ENCODE measurements around the gene IL1RAP.
"Not testable (repeated sequence)": the region's sequence is repeated elsewhere in the genome, so short reads cannot be mapped to it uniquely, and the experiment has no call there.

IL1RAP gene

GRCh38 chr3:190676481-190676880 is 162.6 kb downstream of the IL1RAP start:
- no peaks in the 10 kb centered on the region for H3K9me3 ChIP-seq (ENCODE audit: control insufficient read depth in 2 of 2, low read length in 2 of 2)
- H3K27ac ChIP-seq (ENCODE audit: low read depth in 2 of 2, low read length in 2 of 2): no peak overlapping the region
- no peak overlapping the region for H3K4me3 ChIP-seq (ENCODE audit: low read length in 2 of 2)
- no peaks in the 10 kb centered on the region for H3K27me3 ChIP-seq (ENCODE audit: control insufficient read depth in 2 of 2, insufficient read depth in 2 of 2, low read length in 2 of 2)
- H3K9ac ChIP-seq (ENCODE audit: low read depth in 1 of 2, low read length in 2 of 2): no peak overlapping the region
- no peaks in the 10 kb centered on the region for H3K4me1 ChIP-seq (ENCODE audit: control insufficient read depth in 2 of 2, insufficient read depth in 2 of 2, low read length in 2 of 2)
- H3K36me3 ChIP-seq (ENCODE audit: control insufficient read depth in 2 of 2, insufficient read depth in 2 of 2, low read length in 2 of 2): no peaks in the 10 kb centered on the region

GRCh38 chr3:190677001-190677400 is 163.1 kb downstream of the IL1RAP start:
- Histone ChIP-seq H3K4me3 (ENCODE audit: low read length in 2 of 2) (no peak overlapping the region), H3K36me3 (ENCODE audit: control insufficient read depth in 2 of 2, insufficient read depth in 2 of 2, low read length in 2 of 2) (no peaks in the 10 kb centered on the region), H3K4me1 (ENCODE audit: control insufficient read depth in 2 of 2, insufficient read depth in 2 of 2, low read length in 2 of 2) (no peaks in the 10 kb centered on the region), H3K27me3 (ENCODE audit: control insufficient read depth in 2 of 2, insufficient read depth in 2 of 2, low read length in 2 of 2) (no peaks in the 10 kb centered on the region), H3K9me3 (ENCODE audit: control insufficient read depth in 2 of 2, low read length in 2 of 2) (no peaks in the 10 kb centered on the region), H3K9ac (ENCODE audit: low read depth in 1 of 2, low read length in 2 of 2) (no peak overlapping the region), H3K27ac (ENCODE audit: low read depth in 2 of 2, low read length in 2 of 2) (no peak overlapping the region)

- H3K27ac ChIP-seq (ENCODE audit: low read depth in 2 of 2, low read length in 2 of 2); H3K36me3 ChIP-seq (ENCODE audit: control insufficient read depth in 2 of 2, insufficient read depth in 2 of 2, low read length in 2 of 2); H3K4me1 ChIP-seq (ENCODE audit: control insufficient read depth in 2 of 2, insufficient read depth in 2 of 2, low read length in 2 of 2); H3K27me3 ChIP-seq (ENCODE audit: control insufficient read depth in 2 of 2, insufficient read depth in 2 of 2, low read length in 2 of 2); H3K4me3 ChIP-seq (ENCODE audit: low read length in 2 of 2); H3K9me3 ChIP-seq (ENCODE audit: control insufficient read depth in 2 of 2, low read length in 2 of 2); H3K9ac ChIP-seq (ENCODE audit: low read depth in 1 of 2, low read length in 2 of 2): not testable (repeated sequence)
These were observed 164.0 kb downstream of the IL1RAP start for GRCh38 chr3:190677868-190678267.

- no peaks in the 10 kb centered on the region for H3K9me3 ChIP-seq (ENCODE audit: control insufficient read depth in 2 of 2, low read length in 2 of 2)
These were observed 166.8 kb downstream of the IL1RAP start for GRCh38 chr3:190680691-190681090.

GRCh38 chr3:190684776-190685175 is 170.9 kb downstream of the IL1RAP start:
- Histone ChIP-seq H3K36me3 (ENCODE audit: control insufficient read depth in 2 of 2, insufficient read depth in 2 of 2, low read length in 2 of 2) (no peaks in the 10 kb centered on the region), H3K4me3 (ENCODE audit: low read length in 2 of 2) (no peak overlapping the region), H3K9me3 (ENCODE audit: control insufficient read depth in 2 of 2, low read length in 2 of 2) (no peaks in the 10 kb centered on the region), H3K4me1 (ENCODE audit: control insufficient read depth in 2 of 2, insufficient read depth in 2 of 2, low read length in 2 of 2) (no peaks in the 10 kb centered on the region), H3K27me3 (ENCODE audit: control insufficient read depth in 2 of 2, insufficient read depth in 2 of 2, low read length in 2 of 2) (no peaks in the 10 kb centered on the region), H3K9ac (ENCODE audit: low read depth in 1 of 2, low read length in 2 of 2) (no peak overlapping the region), H3K27ac (ENCODE audit: low read depth in 2 of 2, low read length in 2 of 2) (no peak overlapping the region)

More at GRCh38 chr3:190680691-190681090, 166.8 kb downstream of the IL1RAP start:
- no peak overlapping the region for H3K27ac ChIP-seq (ENCODE audit: low read depth in 2 of 2, low read length in 2 of 2)
- H3K9ac ChIP-seq (ENCODE audit: low read depth in 1 of 2, low read length in 2 of 2): no peak overlapping the region
- H3K4me3 ChIP-seq (ENCODE audit: low read length in 2 of 2): no peak overlapping the region
- H3K27me3 ChIP-seq (ENCODE audit: control insufficient read depth in 2 of 2, insufficient read depth in 2 of 2, low read length in 2 of 2): no peaks in the 10 kb centered on the region
- no peaks in the 10 kb centered on the region for H3K36me3 ChIP-seq (ENCODE audit: control insufficient read depth in 2 of 2, insufficient read depth in 2 of 2, low read length in 2 of 2)
- H3K4me1 ChIP-seq (ENCODE audit: control insufficient read depth in 2 of 2, insufficient read depth in 2 of 2, low read length in 2 of 2): no peaks in the 10 kb centered on the region

GRCh38 chr3:190686011-190686410 is 172.1 kb downstream of the IL1RAP start:
- H3K36me3 ChIP-seq (ENCODE audit: control insufficient read depth in 2 of 2, insufficient read depth in 2 of 2, low read length in 2 of 2): no peaks in the 10 kb centered on the region

GRCh38 chr3:190690246-190690645 is 176.4 kb downstream of the IL1RAP start:
- no peaks in the 10 kb centered on the region for H3K27me3 ChIP-seq (ENCODE audit: control insufficient read depth in 2 of 2, insufficient read depth in 2 of 2, low read length in 2 of 2)
- no peaks in the 10 kb centered on the region for H3K36me3 ChIP-seq (ENCODE audit: control insufficient read depth in 2 of 2, insufficient read depth in 2 of 2, low read length in 2 of 2)
- H3K4me3 ChIP-seq (ENCODE audit: low read length in 2 of 2): no peak overlapping the region
- no peak overlapping the region for H3K27ac ChIP-seq (ENCODE audit: low read depth in 2 of 2, low read length in 2 of 2)
- H3K9ac ChIP-seq (ENCODE audit: low read depth in 1 of 2, low read length in 2 of 2): no peak overlapping the region
- no peaks in the 10 kb centered on the region for H3K9me3 ChIP-seq (ENCODE audit: control insufficient read depth in 2 of 2, low read length in 2 of 2)
- no peaks in the 10 kb centered on the region for H3K4me1 ChIP-seq (ENCODE audit: control insufficient read depth in 2 of 2, insufficient read depth in 2 of 2, low read length in 2 of 2)

More at GRCh38 chr3:190686011-190686410, 172.1 kb downstream of the IL1RAP start:
- Histone ChIP-seq H3K9me3 (ENCODE audit: control insufficient read depth in 2 of 2, low read length in 2 of 2) (no peaks in the 10 kb centered on the region), H3K27me3 (ENCODE audit: control insufficient read depth in 2 of 2, insufficient read depth in 2 of 2, low read length in 2 of 2) (no peaks in the 10 kb centered on the region), H3K4me1 (ENCODE audit: control insufficient read depth in 2 of 2, insufficient read depth in 2 of 2, low read length in 2 of 2) (no peaks in the 10 kb centered on the region), H3K27ac (ENCODE audit: low read depth in 2 of 2, low read length in 2 of 2) (no peak overlapping the region), H3K4me3 (ENCODE audit: low read length in 2 of 2) (no peak overlapping the region), H3K9ac (ENCODE audit: low read depth in 1 of 2, low read length in 2 of 2) (no peak overlapping the region)

GRCh38 chr3:190692256-190692655 is 178.4 kb downstream of the IL1RAP start:
- no peaks in the 10 kb centered on the region for H3K9me3 ChIP-seq (ENCODE audit: control insufficient read depth in 2 of 2, low read length in 2 of 2)
- H3K4me1 ChIP-seq (ENCODE audit: control insufficient read depth in 2 of 2, insufficient read depth in 2 of 2, low read length in 2 of 2): no peaks in the 10 kb centered on the region
- H3K36me3 ChIP-seq (ENCODE audit: control insufficient read depth in 2 of 2, insufficient read depth in 2 of 2, low read length in 2 of 2): no peaks in the 10 kb centered on the region
- H3K9ac ChIP-seq (ENCODE audit: low read depth in 1 of 2, low read length in 2 of 2): no peak overlapping the region
- H3K27ac ChIP-seq (ENCODE audit: low read depth in 2 of 2, low read length in 2 of 2): no peak overlapping the region
- H3K4me3 ChIP-seq (ENCODE audit: low read length in 2 of 2): no peak overlapping the region
- no peaks in the 10 kb centered on the region for H3K27me3 ChIP-seq (ENCODE audit: control insufficient read depth in 2 of 2, insufficient read depth in 2 of 2, low read length in 2 of 2)

GRCh38 chr3:190694335-190695001 is 180.6 kb downstream of the IL1RAP start:
- Histone ChIP-seq H3K27me3 (ENCODE audit: control insufficient read depth in 2 of 2, insufficient read depth in 2 of 2, low read length in 2 of 2) (no peaks in the 10 kb centered on the region), H3K27ac (ENCODE audit: low read depth in 2 of 2, low read length in 2 of 2) (no peak overlapping the region), H3K36me3 (ENCODE audit: control insufficient read depth in 2 of 2, insufficient read depth in 2 of 2, low read length in 2 of 2) (no peaks in the 10 kb centered on the region), H3K4me1 (ENCODE audit: control insufficient read depth in 2 of 2, insufficient read depth in 2 of 2, low read length in 2 of 2) (no peaks in the 10 kb centered on the region), H3K9me3 (ENCODE audit: control insufficient read depth in 2 of 2, low read length in 2 of 2) (no peaks in the 10 kb centered on the region), H3K9ac (ENCODE audit: low read depth in 1 of 2, low read length in 2 of 2) (no peak overlapping the region), H3K4me3 (ENCODE audit: low read length in 2 of 2) (no peak overlapping the region)

GRCh38 chr3:190695225-190695624 is 181.3 kb downstream of the IL1RAP start:
- Histone ChIP-seq H3K27me3 (ENCODE audit: control insufficient read depth in 2 of 2, insufficient read depth in 2 of 2, low read length in 2 of 2) (no peaks in the 10 kb centered on the region), H3K4me3 (ENCODE audit: low read length in 2 of 2) (no peak overlapping the region), H3K4me1 (ENCODE audit: control insufficient read depth in 2 of 2, insufficient read depth in 2 of 2, low read length in 2 of 2) (no peaks in the 10 kb centered on the region), H3K36me3 (ENCODE audit: control insufficient read depth in 2 of 2, insufficient read depth in 2 of 2, low read length in 2 of 2) (no peaks in the 10 kb centered on the region), H3K9me3 (ENCODE audit: control insufficient read depth in 2 of 2, low read length in 2 of 2) (no peaks in the 10 kb centered on the region), H3K27ac (ENCODE audit: low read depth in 2 of 2, low read length in 2 of 2) (no peak overlapping the region), H3K9ac (ENCODE audit: low read depth in 1 of 2, low read length in 2 of 2) (no peak overlapping the region)

Data from mucosa of rectum (tissue), 2 donors.